Measurements from ENCODE around the gene EREG.

GRCh38 chr4:74362347-74362746 lies 2.6 kb upstream of the EREG start:
- TF ChIP-seq POLR2A (IDR thresholded peaks at IDR 0.05; ENCODE audit: low read depth, low read length) (no peak), POLR2AphosphoS5 (IDR thresholded peaks at IDR 0.05; ENCODE audit: low read depth, low read length) (no peak), TAF1 (IDR thresholded peaks at IDR 0.05; ENCODE audit: low read depth, low read length) (no peak), SPI1 (IDR thresholded peaks at IDR 0.05; ENCODE audit: low read depth, low read length) (no peak)

Measured in GM12891 (cell line).